GM19023 (cell line): ENCODE results near the gene SPRED3.
"Not testable (repeated sequence)": the region's sequence is repeated elsewhere in the genome, so short reads cannot be mapped to it uniquely, and the experiment has no call there.

Experiments used
- ATAC-seq: cut with Tn5 transposase; IDR thresholded peaks from one replicate; pipeline ENCODE4 v1.9.1; 2021; ENCODE audit warnings: mild to moderate bottlenecking, moderate library complexity; ENCODE audit not compliant: unreplicated experiment

SPRED3 gene

DNA sequence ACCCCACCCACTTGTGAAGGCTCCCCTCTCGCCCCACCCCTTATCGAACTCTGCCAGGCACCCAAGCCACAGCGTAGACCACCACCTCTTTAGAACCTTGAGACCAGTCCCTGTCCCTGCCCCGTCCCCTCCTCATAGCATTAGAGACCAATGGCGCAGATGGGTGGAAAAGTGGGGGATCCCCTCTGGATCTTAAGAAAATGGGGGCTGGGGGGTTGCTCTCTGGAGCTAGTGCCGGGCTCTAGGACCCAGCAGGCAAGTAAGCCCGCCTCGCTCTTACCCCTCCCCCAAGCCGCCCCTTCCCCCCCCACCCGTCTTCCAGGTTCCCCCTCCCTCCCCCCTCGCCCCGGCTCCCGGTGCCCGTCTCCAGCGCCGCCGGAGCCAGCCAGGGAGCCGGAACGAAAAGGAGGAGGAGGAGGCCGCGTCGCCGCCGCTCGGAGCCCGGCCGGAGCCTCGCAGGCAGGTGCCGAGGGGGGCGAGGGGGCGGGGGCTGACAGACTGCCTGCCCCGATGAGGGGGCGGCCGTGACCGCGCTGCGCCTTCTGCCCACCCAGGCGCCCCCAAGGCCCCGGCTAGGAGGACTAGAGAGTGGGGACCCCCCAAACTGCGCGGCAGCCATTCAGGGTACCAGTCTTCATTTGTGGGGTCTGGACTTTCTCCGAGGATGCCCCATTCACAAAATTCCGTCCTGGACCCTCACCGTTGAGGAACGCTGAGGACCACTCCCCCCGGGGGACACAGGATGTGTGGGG, at the start of gene SPRED3:
Gene SPRED3, plus strand, starts transcription at position 349 of the 752 bp plus-strand sequence. CDS start 1,606 bp downstream, outside the sequence.
- no peak for ATAC-seq

GRCh38 chr19:38339011-38339410, 49.5 kb upstream of the SPRED3 start:
- ATAC-seq = not testable (repeated sequence)

DNA sequence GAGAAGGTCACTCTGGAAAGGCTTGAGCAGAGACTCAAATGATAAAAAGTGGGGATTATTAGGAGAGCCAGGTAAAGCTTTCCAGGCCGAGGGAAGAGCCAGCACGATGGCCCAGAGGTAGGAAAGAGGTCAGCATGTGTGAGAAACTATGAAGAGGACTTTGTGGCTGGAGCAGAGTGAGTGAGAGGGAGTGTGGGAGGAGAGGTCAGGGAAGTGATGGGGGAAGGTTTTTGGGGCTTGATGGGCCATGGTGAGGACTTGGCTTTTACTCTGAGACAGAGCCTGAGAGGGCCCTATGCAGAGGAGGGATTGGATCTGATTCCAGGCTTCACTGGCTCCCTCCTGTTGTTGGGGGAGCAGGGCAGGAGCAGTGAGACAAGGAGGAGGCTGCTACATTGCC, 47.6 kb upstream of the SPRED3 start:
- ATAC-seq = no peak

DNA sequence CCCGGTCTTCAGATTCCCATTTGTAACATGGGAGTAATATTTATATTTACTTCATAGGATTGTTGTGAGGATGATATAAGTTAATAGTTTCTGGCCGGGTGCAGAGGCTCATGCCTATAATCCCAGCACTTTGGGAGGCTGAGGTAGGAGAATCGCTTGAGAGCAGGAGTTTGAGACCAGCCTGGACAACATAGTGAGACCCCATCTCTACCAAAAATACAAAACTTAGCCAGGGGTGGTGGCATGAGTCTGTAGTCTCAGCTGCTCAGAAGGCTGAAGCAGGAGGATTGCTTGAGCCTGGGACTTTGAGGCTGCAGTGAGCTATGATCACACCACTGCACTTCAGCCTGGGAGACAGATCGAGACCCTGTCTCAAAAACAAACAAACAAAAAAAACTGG, 41.7 kb upstream of the SPRED3 start:
- no peak for ATAC-seq

GRCh38 chr19:38350883-38351282, 37.6 kb upstream of the SPRED3 start:
- no peak for ATAC-seq

DNA sequence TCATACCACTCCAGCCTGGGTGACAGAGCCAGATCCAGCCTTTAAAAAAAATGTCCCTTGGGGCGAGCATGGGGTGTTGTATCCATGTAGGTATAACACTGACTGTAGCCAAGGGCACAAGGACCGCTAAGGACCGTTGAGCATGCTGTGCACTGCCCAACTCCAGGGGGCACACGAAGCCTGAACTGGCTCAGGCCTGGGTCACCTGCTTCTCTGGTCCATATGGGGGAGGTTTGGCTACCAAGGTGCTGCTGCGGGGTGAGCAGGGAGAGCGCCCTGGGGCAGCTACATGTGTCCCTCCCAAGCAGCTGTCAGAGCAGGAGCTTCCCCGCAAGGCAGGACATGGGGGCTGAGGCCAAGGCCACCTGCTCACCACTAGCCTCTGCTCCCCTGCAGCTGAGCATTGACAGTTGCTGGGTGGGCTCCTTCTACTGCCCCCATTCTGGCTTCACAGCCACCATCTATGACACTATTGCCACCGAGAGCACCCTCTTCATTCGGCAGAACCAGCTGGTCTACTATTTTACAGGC, 36.6 kb upstream of the SPRED3 start:
- no peak for ATAC-seq

DNA sequence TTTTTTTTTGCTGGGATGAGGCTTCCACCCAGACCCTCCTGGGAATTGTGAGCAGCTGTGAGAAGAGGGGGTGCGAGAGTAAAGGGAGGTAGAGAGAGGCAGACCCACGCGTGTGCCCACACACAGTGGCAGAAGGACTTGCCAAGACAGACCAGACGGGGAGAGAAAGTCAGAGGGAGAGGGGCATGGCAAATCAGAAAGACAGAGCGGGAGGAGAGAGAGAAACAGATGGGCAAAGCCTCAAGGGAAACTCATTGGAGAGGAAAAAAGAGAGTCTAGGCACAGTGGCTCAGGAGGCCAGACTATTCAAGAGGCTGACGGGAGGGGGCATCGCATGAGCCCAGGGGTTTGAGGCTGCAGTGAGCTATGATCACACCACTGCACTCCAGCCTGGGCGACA, 35.9 kb upstream of the SPRED3 start:
- ATAC-seq = no peak

DNA sequence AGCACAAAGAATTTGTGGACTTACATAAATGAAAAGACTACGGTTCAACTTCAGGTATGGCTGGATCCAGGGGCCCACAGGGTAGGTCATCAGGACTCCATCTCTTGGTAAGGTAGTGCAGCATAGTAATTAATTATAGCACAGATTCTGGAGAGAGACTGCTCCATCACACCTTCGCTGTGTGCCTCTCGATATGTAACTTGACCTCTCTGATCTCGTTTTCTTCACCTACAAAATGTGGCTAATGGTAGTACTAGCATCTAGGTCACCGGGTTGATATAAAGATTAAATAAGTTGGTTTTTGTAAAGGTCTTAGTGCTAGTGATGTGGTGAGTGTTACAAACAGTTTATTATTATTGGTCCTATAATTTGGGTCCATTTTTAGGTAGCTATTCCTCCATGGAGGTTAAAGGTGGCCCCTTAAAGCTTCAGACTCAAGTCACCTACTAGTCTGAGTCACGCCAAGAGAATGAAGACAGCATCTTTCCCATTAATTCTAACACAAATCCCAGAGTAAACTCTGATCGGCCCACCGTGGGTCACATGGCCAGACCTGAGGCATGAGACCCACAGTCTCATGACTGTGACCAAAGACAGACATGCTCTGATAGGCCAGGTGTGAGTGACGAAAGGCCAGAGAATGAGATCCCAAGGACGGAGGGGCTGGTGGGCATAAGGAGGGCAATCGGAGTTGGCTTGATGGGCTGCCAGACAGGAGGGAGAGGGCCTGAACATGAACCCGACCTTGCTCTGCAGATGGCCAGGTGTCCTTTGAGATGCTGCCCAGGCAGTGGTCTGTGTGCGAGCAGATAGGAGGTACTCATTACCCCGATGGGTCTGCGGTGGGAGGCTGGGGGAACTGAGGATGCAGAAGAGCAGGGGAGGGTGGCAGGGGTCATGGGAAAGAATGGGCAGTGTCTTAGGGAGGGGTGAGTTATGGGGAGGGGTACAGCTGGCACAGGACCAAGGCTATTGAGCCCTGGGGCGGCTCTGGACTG, 32.5 kb upstream of the SPRED3 start:
- no peak for ATAC-seq

DNA sequence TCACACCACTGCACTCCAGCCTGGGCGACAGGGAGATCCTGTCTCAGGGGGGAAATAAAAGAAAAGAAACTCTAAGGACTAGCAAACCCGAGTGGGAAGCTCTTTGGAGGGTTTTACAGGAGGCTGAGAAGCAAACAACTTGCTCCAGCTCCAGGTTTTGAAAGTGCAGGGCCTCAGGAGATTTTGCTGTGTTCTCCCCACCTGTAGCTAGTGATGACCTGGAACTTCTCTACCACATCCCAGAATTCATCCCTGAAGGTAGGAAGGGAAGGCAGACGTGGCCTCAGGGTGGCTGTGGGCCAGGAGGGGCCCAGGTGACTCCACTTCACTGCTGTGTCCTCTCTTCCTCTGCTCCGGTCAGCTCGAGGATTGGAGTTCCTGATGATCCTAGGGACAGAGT, 30.4 kb upstream of the SPRED3 start:
- no peak for ATAC-seq

DNA sequence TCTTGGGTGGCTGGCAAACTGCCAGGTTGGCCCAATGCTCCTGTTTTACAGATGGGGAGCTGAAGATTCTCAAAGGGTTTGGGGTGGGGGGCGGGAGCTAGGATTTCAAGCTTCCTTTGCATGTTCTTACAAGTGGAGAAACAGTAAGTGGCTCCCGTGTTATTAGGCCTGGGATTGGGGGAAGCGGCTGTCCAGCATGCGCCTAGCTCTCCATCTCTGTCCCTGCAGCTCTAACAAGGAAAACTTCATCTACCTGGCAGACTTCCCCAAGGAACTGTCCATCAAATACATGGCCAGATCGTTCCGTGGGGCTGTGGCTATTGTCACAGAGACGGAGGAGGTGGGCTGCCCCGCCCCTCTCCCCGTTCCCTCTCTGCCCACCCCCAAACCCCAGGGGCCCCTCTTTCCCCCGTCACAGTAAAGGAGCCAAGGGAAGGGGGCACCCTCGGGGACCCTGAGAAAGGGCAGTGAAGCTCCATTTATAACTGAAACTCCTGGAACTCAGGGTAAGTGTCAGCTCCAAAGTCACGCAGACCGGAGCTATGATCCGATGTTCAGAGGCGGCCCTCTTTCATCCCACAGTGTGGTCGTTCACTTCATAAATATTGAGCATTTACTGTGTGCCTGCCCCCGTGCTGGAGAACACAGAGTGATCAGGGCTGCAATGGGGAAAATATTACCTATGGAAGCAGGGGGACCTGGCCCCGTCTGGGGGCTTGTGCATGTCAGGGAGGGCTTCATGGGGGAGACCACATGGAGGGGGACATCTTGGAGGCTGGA, 29.1 kb upstream of the SPRED3 start:
- ATAC-seq = no peak

DNA sequence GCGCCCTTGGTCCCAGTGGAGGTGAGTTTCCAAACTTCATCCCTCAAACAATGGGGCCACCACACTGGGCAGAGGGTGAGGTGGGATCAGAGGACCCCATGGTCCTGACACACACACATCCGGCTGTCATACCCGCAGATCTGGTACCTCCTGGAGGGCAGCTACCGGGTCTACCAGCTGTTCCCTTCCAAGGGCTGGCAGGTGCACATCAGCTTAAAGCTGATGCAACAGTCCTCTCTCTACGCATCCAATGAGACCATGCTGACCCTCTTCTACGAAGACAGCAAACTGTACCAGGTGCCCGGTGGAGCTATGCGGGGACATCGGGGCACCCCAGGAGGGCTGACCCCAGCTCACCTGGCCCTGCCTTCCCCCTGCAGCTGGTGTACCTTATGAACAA, 28.1 kb upstream of the SPRED3 start:
- no peak for ATAC-seq

DNA sequence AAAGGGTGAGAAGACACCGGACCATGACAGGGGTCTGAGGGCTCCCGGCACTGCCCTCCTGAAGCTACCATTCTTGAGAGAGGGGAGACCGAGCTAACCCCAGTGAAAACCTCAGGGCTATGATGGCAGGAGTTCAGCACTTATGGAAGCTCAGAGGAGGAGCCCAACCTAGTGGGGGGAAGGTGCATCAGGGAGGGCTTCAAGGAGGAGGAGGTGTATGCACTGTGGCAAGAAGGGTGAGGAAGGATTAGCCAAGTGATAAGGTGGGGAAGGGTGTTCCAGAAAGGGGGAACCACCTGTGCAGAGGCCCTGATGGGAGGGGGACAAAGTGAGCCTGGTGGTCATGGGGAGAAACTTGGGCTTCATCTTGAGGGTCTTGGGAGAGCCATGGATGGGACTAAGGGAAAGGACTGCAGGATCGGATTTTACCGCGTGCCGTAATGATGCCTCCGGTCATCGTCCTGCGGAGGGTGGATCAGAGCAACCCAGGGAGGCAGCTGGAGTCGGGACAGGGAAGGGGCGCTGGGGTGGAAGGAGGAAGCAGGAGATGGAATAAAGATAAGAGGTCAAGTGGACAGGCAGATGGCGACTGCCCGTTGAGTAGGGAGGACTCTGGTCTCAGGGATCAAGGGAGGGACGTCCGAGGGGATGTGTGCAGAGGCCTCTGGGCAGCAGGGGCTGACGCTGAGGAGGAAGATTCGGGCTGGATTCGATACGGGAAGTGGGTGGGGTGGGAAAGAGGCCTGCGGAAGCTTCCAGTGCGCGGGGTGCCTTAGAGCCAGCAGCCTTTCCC, 27.5 kb upstream of the SPRED3 start:
- ATAC-seq = no peak

DNA sequence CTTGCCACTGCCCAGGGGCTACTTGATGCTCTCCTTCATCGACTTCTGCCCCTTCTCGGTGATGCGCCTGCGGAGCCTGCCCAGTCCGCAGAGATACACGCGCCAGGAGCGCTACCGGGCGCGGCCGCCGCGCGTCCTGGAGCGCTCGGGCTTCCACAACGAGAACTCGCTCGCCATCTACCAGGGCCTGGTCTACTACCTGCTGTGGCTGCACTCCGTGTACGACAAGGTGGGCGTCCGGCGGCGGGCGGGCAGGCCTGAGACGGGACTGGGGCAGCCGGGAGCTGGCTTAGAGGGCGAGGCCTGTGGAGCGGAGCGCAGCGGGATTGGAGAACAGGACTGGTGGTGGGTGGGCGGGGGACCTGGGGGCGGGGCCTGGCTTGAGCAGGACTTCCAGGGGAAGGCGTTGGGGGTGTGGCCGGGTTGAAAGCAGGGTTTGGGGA, 26.8 kb upstream of the SPRED3 start:
- peak; percentile 56 for ATAC-seq

GRCh38 chr19:38362076-38362945, 26.2 kb upstream of the SPRED3 start:
- ATAC-seq = peak; percentile 38

DNA sequence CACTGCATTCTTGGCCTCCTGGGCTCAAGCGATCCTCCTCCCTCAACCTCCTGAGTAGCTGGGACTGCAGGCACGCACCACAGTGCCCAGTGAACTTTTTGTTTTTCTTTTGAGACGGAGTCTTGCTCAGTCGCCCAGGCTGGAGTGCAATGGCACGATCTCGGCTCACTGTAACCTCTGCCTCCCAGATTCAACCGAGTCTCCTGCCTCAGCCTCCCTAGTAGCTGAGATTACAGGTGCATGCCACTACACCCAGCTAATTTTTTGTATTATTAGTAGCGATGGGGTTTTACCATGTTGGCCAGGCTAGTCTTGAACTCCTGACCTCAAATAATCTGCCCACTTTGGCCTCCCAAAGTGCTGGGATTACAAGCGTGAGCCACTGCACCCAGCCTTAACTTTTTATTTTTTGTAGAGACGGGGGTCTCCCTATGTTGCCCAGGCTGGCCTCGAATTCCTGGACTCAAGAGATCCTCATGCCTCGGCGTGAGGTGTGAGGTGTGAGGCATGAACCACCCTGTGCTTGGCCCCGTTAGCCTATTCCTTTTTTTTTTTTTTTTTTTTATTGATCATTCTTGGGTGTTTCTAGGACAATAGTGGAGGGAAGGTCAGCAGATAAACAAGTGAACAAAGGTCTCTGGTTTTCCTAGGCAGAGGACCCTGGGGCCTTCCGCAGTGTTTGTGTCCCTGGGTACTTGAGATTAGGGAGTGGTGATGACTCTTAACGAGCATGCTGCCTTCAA, 25.4 kb upstream of the SPRED3 start:
- not testable (repeated sequence) for ATAC-seq

DNA sequence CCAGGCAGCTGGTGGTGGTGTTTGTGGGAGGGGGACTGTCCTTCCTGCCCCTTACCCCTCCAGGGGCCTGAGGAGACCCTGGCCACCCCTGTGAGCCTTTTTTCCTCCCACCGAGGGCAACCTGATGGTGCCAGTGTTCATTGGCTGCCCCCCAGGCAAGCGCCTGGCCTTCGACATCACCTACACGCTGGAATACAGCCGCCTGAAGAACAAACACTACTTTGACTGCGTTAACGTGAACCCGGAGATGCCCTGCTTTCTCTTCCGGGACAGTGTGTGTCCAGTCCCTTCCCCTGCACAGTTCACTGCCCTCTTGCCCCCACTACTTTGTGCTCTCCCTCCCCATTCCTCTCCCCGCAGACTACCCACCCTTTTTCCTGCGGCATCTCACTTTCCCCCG, 21.5 kb upstream of the SPRED3 start:
- no peak for ATAC-seq

DNA sequence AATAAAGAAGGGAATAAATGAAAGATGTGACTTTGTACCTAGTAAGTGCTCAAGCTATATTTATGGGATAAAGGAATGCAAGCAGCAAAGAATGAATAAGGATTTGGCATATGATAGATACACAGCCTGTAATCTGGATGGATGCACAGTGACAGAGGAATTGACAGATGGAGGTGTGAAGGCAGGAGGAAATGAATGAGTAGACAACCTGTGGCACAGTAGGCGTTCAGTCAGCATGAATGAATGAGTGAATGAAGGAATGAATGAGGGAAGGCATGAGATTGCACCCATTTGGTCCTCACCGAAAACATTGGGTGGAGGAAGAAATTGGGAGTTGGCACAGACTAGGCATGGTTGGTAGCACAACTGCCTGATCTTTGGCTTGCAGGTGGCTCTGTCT, 18.9 kb upstream of the SPRED3 start:
- ATAC-seq = no peak

GRCh38 chr19:38370299-38370698, 18.2 kb upstream of the SPRED3 start:
- ATAC-seq = no peak
